Parathyroid adenoma (tissue), 2 donors: ENCODE results near the gene HK2.

ENCODE experiments used
- H2AFZ ChIP-seq: fragments of 300-600 bp; sonication (generic); one replicate; pipeline ENCODE4 v1.7.0; 2017; ENCODE audit warnings: antibody characterized with exemption, mild to moderate bottlenecking
- H3K27ac ChIP-seq: fragments of 300-600 bp; sonication (generic); one replicate; pipeline ENCODE4 v1.7.0; 2017
- H3K27me3 ChIP-seq: fragments of 300-600 bp; sonication (generic); one replicate; pipeline ENCODE4 v1.7.0; 2017; ENCODE audit warnings: low read length; ENCODE audit not compliant: control insufficient read depth, insufficient read depth
- H3K36me3 ChIP-seq: fragments of 300-600 bp; sonication (generic); one replicate; pipeline ENCODE4 v1.7.0; 2017; ENCODE audit warnings: low read length; ENCODE audit not compliant: control insufficient read depth, insufficient read depth
- H3K4me1 ChIP-seq: fragments of 300-600 bp; sonication (generic); one replicate; pipeline ENCODE4 v1.7.0; 2017; ENCODE audit warnings: control low read depth
- H3K4me2 ChIP-seq: fragments of 300-600 bp; sonication (generic); one replicate; pipeline ENCODE4 v1.7.0; 2017; ENCODE audit warnings: low read length
- H3K4me3 ChIP-seq: fragments of 300-600 bp; sonication (generic); one replicate; pipeline ENCODE4 v1.7.0; 2017; ENCODE audit warnings: low read depth, low read length
- H3K79me2 ChIP-seq: fragments of 300-600 bp; sonication (generic); one replicate; pipeline ENCODE4 v1.7.0; 2017; ENCODE audit warnings: control low read depth
- H3K9ac ChIP-seq: fragments of 300-600 bp; sonication (generic); one replicate; pipeline ENCODE4 v1.7.0; 2017; ENCODE audit warnings: mild to moderate bottlenecking
- H3K9me3 ChIP-seq: fragments of 300-600 bp; sonication (generic); one replicate; pipeline ENCODE4 v1.7.0; 2017; ENCODE audit warnings: low read length; ENCODE audit not compliant: control insufficient read depth
- TF ChIP-seq, protein P1 (sequence below): fragments of 300-600 bp; sonication (generic); IDR thresholded peaks from one replicate; pipeline ENCODE4 v1.7.0; 2017; ENCODE audit warnings: antibody characterized with exemption, mild to moderate bottlenecking
- donor health status: primary hyperparathyroidism.

Gene HK2

DNA sequence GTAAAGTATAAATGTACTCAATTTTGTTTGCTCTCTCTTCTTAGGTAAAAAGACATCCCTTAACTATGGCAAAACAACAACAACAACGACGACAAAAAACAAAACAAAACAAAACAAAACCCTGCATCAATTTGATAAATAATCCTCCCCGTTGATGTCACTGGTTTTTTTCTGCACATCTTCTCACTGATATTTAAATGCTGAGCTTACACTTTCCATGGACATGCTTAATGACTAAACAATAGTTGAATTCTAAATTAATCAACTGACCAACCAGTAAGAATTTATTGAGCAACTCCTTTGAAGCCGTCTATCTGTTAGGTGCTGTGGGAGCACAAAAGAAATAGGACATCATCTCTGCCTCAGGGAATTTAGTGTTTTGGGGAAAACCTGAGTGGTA, 104.3 kb downstream of the HK2 start:
- no peak overlapping the region for H3K4me2 ChIP-seq
- no peaks in the 10 kb centered on the region for H3K79me2 ChIP-seq
- H3K27ac ChIP-seq: no peak overlapping the region
- no peak overlapping the region for H3K4me3 ChIP-seq
- no peaks in the 10 kb centered on the region for H3K27me3 ChIP-seq
- TF ChIP-seq, protein P1, sequence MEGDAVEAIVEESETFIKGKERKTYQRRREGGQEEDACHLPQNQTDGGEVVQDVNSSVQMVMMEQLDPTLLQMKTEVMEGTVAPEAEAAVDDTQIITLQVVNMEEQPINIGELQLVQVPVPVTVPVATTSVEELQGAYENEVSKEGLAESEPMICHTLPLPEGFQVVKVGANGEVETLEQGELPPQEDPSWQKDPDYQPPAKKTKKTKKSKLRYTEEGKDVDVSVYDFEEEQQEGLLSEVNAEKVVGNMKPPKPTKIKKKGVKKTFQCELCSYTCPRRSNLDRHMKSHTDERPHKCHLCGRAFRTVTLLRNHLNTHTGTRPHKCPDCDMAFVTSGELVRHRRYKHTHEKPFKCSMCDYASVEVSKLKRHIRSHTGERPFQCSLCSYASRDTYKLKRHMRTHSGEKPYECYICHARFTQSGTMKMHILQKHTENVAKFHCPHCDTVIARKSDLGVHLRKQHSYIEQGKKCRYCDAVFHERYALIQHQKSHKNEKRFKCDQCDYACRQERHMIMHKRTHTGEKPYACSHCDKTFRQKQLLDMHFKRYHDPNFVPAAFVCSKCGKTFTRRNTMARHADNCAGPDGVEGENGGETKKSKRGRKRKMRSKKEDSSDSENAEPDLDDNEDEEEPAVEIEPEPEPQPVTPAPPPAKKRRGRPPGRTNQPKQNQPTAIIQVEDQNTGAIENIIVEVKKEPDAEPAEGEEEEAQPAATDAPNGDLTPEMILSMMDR: no peak
- no peak overlapping the region for H3K9ac ChIP-seq
- H3K9me3 ChIP-seq: no peaks in the 10 kb centered on the region
- no peak overlapping the region for H2AFZ ChIP-seq
- H3K4me1 ChIP-seq: no peaks in the 10 kb centered on the region
- H3K36me3 ChIP-seq: no peaks in the 10 kb centered on the region

DNA sequence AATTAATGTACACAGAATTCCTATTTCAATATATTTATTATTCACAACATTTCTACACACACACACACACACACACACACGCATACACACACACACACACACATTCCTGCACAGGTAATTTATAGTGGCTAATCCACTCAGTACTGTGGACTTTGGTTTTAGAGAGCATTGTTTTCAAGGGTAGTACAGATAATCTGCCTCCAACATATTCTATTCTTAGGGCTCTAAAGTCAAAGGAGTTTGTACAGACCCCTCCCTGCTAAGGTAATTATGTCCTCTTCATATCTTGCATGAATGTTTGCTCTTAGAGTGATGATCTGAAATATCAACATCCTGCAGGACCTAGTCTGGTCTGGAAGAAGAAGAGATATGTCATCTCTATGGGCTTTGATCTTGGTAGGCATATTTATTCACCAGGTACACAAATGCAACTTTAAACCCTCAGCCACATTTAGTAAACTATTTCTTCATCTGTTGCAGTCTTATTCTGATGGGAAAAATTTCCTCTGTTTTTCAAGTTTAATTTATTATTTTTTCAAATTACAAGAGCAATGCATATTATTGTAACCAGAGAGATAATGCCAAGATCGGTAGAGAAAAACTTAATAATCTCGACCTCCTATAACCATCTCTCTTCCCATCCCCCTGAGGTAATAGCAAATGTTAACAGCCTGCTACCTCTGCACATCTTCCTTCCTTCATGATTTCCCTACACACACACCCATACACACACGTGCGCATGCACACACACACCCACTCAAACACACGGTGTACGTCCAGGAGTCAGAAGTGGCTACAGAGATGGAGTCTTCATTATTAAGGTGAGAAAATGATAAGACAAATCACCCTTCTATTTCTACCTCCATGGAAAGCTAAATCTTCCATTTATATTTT, 106.2 kb downstream of the HK2 start:
- Histone ChIP-seq H3K9me3 (no peaks in the 10 kb centered on the region), H3K36me3 (no peaks in the 10 kb centered on the region), H3K4me1 (no peaks in the 10 kb centered on the region), H3K4me2 (no peak overlapping the region), H3K79me2 (no peaks in the 10 kb centered on the region), H3K4me3 (no peak overlapping the region), H3K9ac (no peak overlapping the region), H3K27ac (no peak overlapping the region), H2AFZ (no peak overlapping the region), H3K27me3 (no peaks in the 10 kb centered on the region)
- TF ChIP-seq, protein P1: no peak

DNA sequence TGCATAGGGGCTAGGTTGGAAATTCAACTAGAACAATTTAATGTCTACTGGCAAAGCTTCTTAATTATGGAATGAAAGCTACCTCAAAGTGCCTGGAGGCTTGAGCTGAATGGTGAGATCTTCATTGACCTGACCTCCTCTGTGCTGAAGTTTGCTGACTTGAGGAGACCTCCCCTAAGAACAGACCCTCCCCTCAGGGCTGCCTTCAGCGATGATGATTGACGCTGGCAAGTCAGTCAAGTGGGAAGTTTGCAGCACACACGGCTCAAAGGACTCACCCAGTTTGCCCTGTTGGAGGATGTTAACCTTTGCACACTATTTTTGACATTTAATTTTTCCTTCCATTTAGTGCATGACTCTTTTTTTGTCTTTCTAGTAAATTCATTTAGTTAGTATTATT, 107.4 kb downstream of the HK2 start:
- Histone ChIP-seq H2AFZ (no peak overlapping the region), H3K4me1 (no peaks in the 10 kb centered on the region), H3K9ac (no peak overlapping the region), H3K27me3 (no peaks in the 10 kb centered on the region), H3K27ac (no peak overlapping the region), H3K4me3 (no peak overlapping the region), H3K79me2 (no peaks in the 10 kb centered on the region), H3K36me3 (no peaks in the 10 kb centered on the region), H3K4me2 (no peak overlapping the region), H3K9me3 (no peaks in the 10 kb centered on the region)
- TF ChIP-seq, protein P1: no peak

DNA sequence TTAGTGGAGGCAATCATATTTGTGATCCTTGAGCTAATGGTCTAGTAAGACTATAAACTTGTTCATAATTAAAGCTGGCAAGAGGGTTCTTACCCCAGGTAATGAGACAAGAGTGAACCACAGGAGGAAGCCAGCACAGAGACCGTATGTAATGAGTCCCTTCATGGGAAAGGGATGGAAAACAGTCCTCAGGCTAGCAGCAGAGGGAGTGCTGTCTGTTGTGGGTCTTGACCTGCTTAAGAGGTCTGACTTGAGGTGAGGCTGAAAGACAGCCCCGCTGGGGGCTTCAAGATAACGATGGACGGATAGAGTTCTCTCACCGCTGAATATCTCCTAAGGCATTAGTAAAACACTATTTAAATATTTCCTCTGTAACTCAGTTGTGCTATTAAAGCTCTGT, 108.3 kb downstream of the HK2 start:
- Histone ChIP-seq H3K4me3 (no peak overlapping the region), H3K79me2 (no peaks in the 10 kb centered on the region), H3K9ac (no peak overlapping the region), H2AFZ (no peak overlapping the region), H3K27ac (no peak overlapping the region), H3K9me3 (no peaks in the 10 kb centered on the region), H3K36me3 (no peaks in the 10 kb centered on the region), H3K4me1 (no peaks in the 10 kb centered on the region), H3K27me3 (no peaks in the 10 kb centered on the region), H3K4me2 (no peak overlapping the region)
- TF ChIP-seq, protein P1: no peak
